Stimulated activated CD8-positive, alpha-beta memory T cell treated with anti-CD3 and anti-CD28 coated beads, Interleukin-15, amount 100 ng/mL, for 48 hours (primary cell): Measurements from ENCODE around the gene GPR21.

ENCODE experiments used
- DNase-seq, 2 donors: peaks; one replicate each; pipeline ENCODE4 v3.0.0-alpha.2; 2020; ENCODE audit warnings: low read depth in 2 of 2

The GPR21 gene

GRCh38 chr9:123033352-123033751 is at the start of gene GPR21:
TSS of gene GPR21 (plus strand) at chr9:123033667. CDS start at chr9:123034567, 900 bp downstream.
- DNase-seq, result no peak

DNA sequence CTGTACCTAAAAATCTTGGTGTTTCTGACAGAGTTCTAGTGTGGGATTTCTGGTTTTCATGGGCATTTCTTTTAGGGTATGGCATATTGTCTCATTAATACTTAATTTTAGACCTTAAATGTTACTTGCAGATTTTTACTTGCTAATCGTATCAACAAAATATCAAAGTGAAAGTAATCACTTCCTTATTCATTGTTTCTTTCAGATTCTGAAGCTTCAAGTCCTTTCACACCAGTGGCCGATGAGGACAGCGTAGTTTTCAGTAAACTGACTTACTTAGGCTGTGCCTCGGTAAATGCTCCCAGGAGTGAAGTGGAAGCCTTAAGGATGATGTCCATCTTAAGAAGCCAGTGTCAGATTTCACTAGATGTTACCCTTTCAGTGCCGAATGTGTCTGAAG is 47.5 kb upstream of the GPR21 start:
- DNase-seq, result no peak

DNA sequence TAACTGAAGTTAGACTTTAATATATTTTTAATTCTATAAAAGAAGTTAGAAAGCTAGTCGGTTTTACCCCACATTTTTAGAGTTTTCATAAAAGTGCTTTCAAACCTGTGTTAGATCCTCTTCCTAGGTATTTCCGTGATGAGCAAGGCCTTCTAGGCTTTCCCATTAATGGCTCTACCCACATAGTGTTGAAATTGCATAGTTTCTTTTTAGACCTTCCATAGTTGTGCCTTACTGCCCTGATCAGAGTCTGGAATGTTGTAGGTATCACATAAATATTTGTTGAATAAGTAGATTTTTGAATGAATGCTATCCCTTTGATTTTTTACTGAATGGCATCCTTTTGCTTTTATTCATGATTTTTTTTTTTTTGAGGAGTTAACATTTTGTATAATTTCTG is 45.3 kb upstream of the GPR21 start:
- DNase-seq, result no peak

DNA sequence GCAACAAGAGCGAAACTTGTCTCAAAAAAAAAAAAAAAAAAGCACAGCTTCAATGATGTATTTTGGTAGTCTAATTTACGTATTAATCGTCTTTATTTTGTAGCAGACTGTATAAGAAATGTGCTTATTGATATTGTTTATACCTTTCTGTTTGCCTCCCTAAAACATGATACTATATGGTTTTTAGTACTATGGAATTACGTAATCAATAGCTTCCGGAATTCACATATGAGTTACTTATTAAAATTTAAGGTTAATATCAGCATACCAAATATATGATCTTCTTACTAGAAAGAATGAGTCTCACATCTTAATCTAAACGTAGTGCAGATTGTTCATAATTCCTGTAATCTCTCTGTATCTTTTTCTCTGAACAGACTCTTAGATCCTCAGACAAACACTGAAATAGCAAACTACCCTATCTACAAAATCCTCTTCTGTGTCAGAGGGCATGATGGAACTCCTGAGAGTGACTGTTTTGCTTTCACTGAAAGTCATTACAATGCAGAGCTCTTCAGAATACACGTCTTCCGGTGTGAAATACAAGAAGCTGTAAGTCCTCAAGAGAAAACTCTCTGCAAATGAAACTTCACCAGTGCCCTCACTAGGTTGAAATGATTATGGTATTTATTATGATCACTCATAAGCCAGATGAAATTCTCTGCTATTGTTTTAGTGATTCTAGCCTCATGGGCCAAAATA is 44.4 kb upstream of the GPR21 start:
- no peak for DNase-seq

GRCh38 chr9:122991370-122991830 is 42.1 kb upstream of the GPR21 start:
- DNase-seq, result peak in 1 of 2 donors; percentile 6

DNA sequence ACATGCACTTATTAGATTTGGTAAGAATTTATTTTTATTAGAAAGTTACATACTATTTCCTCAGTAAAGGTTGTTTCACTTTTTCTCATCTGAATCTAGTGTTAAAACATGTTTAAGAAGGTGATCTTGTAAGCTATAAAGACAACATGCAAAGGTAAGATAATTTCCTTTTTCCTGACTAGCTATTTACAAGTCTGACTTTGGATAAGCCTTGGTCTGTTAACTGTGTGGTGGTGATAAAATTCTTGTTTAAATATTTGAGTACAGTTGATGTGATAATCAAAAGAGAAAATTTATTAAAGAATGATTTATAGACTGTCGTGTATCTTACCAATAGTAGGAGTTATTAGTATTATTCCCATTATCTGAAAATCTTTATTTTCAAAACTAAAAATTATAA is 36.9 kb upstream of the GPR21 start:
- DNase-seq, result no peak

DNA sequence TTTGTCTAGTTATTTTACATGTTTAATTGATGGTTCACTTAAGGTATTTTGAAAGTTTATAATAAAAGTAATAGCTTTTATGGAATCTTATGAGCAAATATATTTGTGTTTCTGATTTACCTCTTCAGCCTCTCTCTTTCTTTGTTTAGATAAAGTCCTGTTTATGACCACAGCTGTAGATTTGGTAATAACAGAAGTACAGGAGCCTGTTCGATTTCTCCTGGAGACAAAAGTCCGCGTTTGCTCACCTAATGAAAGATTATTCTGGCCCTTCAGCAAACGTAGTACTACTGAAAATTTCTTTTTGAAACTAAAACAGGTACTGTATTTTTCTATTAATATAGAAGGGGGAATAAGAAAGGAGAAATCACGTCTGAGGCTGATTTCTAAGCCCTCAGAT is 35.0 kb upstream of the GPR21 start:
- DNase-seq, result no peak

GRCh38 chr9:123000371-123001068 is 32.9 kb upstream of the GPR21 start:
- DNase-seq, result no peak

DNA sequence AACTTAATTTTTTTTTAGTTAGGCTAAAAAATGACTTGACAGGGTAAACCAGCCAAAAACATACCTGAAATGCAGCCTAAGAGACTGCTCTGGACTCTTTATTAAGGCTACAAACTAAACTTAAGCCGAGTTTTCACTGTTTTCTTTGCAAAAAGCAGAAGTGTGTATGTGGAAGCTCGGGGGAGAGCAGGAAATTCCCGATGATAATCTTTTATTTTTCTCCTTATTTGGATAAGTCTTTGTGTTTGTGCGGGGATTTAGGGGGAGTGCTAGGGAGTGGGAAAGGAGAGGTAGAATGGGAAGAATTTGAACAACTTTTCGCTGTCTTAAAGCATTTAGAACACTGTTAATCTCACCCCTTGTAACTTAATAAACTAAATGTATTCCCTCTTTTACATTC is 30.7 kb upstream of the GPR21 start:
- DNase-seq, result no peak

- DNase-seq, result no peak
Observed at GRCh38 chr9:123003466-123003865, 30.0 kb upstream of the GPR21 start.

- DNase-seq, result no peak
Observed at GRCh38 chr9:123005964-123006363, 27.5 kb upstream of the GPR21 start.

DNA sequence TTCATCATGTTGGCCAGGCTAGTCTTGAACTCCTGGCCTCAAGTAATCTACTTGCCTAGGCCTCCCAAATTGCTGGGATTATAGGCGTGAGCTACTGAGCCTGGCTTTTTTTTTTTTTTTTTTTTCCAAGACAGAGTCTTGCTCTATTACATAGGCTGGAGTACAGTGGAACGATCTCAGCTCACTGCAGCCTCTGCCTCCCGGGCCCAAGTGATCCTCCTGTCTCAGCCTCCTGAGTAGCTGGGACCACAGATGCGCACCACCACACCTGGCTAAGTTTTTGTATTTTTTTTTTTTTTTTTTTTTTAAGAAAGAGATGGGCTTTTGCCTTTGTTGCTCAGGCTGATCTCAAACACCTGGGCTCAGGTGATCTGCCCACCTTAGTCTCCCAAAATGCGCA is 26.2 kb upstream of the GPR21 start:
- no peak for DNase-seq

GRCh38 chr9:123008909-123009308 is 24.6 kb upstream of the GPR21 start:
- no peak for DNase-seq

DNA sequence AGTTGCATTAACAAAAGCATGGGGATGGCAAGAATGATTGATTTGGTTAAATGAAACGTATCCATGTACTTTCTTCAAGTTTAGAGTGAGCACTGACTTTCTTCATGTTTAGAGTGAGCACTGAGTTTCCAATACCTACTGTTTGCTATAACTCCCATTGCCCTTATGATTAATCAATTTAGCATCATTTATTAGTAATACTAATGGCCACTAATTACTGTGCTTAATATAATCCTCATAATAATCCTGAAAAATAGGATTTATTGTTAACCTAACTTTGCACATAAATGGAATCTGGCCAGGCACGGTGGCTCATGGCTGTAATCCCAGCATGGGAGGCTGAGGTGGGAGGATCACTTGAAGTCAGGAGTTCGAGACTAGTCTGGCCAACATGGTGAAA is 22.1 kb upstream of the GPR21 start:
- DNase-seq, result no peak

DNA sequence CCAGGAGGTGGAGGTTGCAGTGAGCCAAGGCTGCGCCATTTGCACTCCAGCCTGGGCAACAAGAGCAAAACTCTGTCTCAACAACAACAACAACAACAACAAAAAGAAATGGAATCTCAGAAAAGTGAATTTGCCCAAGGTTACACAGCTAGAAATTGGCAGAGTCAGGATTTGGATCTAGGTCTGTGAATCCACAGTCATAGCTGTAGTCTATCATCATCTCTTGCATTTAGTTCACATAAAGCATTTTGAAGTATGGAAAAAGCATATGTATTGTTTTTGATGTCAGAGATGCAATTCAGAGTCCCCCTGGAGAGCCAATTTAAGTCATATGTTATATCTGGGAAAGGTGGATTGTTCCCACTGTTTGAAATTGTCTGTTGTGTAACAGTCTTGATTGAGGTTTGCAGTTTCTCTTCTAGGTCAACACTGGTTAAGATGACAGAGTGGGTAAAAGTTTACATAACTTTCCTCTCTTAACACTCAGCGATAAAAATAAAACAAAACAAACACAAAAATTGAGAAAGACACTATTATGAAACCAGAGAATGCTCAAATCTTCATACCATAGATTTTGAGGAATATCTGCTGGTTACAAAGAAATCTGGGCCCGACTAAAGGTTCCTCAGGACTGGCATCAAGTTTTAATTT is 21.5 kb upstream of the GPR21 start:
- DNase-seq, result no peak

GRCh38 chr9:123016631-123017030 is 16.8 kb upstream of the GPR21 start:
- DNase-seq, result no peak

- no peak for DNase-seq
Observed at GRCh38 chr9:123020796-123021195, 12.7 kb upstream of the GPR21 start.

DNA sequence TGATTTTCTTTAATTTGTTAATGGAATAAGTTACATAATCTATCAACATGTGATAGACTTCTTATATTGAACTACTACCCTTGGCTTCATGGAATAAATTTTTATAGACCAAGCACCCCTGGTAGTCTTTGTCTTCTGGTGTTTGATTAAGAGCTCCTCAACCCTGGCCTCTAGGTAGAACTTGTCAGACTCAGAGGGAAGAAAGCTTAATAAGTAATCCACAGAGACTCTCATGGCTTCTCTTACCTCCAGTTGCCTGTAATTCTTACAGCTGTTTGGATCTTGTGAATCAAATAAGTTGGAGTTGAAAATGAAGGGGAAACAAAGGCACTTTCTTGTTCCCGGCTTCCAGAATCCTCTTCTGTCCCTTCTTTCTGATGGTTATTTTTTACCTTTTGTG is 7.0 kb upstream of the GPR21 start:
- no peak for DNase-seq

GRCh38 chr9:123027517-123027916 is 6.0 kb upstream of the GPR21 start:
- no peak for DNase-seq

DNA sequence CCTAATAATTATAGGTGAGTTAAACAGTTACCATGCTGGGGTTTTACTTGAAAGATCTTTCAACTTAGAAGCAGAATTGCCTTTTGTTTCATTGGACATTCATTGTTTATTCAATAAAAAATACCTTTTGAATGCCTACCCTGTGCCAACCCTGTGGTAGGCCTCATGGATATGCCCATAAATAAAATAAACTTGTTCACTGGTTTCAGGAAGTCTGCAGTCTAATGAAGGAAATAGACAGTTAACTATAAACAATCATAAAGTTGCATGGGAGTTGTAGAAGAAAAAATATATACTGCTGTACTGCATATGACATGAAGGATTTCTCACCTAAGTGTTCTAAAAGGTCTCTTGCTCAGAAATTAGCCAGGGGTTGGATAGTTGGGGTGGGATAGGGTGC is 5.3 kb upstream of the GPR21 start:
- no peak for DNase-seq

DNA sequence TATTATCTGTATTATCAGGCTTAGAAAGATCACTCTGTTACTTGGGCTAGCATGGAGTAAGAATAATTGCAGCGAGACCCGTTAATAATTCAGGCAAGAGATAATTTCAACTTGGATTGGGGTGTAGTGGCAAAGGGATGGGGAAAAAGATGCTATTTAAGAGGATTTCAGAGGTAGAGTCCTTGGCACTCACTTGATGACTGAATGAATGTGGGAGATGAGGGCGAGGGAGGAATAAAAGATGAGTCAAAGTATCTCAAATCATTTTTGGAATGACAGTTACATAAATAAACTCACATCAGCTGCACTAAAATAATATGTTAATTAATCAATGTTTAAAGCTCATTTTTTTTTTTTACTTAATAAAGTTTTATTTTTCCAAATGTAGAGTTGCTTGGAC is 4.5 kb upstream of the GPR21 start:
- DNase-seq, result no peak

DNA sequence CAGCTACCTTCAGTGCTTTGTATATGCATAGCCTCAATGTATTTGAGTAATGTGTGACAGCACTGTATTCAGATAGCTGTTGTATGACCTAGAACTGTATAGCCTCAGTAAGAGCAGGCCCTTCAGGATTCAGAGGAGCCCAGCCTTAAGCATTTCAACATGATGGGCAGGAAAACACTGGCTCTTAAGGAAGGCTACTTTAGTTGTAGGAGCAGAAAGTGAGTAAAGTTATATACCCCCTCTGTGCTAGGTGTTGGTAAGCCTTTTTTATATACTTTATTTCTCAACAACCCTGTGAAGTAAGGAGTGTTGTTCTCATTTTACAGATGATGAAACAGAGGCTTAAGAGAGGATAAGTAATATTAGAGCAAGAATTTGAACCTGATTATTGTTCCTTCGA is 1.5 kb upstream of the GPR21 start:
- no peak for DNase-seq
